GM11168 (cell line): ENCODE results near the gene SRP72.

Source experiments
- in situ Hi-C: fragments of 300-500 bp; cut with MboI; formaldehyde crosslinking; loops from one replicate; pipeline ENCODE4 v1.12.0; 2022; ENCODE audit warnings: low sequenced_read_pairs; ENCODE audit not compliant: unreplicated experiment

Gene SRP72

DNA sequence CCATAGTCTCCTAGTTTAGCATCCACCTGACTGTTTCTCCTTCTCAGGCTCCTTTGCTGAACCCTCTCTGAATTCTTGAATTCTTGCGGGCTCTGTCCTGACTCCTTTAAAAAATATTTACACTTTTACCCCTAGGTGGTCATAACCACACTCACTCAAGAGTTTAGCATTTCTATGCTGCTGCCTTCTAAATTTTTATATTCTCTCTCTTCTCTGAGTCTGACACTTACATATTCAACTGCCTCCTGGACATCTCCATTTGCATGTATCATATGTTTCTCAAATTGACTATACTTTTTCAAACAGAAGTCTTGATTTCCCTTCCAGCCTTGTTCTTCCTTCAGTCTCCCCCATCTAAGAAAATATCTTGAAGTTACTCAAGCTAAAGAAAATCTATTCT is 69.7 kb downstream of the SRP72 start:
- in situ Hi-C loops = no loop called here

- in situ Hi-C loops = no loop called here
Observed at GRCh38 chr4:56540826-56541225, 73.4 kb downstream of the SRP72 start.

GRCh38 chr4:56544573-56545131 is 77.2 kb downstream of the SRP72 start:
- in situ Hi-C loops = no loop called here

DNA sequence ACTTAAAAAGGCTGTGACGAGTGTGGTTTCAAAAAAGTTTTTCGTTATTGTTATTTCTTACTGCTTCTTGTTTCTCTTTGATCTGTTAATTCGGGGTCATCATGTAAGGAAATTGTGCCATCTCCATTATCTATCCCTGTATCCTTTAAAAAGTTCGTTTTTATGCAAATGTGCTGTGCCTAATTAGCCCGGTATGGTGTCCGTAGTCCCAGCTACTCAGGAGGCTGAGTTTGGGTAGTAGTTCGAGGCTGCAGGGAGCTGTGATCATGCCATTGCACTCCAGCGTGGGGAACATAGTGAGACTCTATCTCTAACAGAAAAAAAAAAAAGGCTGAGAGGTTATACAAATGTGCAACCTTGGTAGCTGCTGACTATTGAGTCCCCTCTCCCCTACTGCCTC is 83.2 kb downstream of the SRP72 start:
- in situ Hi-C loops = no loop called here

DNA sequence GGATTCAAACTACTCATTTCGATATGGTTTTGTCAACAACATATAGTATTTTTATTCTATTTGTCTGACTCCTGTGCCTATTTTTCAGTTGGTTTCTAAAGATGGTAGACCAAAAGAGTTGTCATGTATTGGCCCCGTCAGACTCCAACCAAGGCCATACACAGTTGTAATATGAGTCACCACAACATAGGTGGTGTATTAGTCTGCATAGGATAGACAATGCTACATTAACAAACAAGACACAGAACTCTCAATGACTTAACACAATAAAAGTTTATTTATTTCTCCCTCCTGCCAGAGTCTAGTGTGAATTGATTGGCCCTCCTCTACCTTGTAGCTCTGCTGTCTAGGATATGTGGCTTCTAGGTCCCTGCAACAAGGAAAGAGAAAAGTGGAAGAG is 84.1 kb downstream of the SRP72 start:
- in situ Hi-C loops = no loop called here

- in situ Hi-C loops = no loop called here
Observed at GRCh38 chr4:56552273-56552672, 84.9 kb downstream of the SRP72 start.
